Forelimb muscle (tissue), 1 donor: ENCODE measurements around the gene CRTC1. TPM values are rescaled to one million over a fixed set of nuclear protein-coding genes. Genes with fewer than 3 reads are reported as not detected.
A peak's percentile ranks its signal among the peaks of the same experiment; 100 is the strongest.
"Not testable (repeated sequence)": the region's sequence is repeated elsewhere in the genome, so short reads cannot be mapped to it uniquely, and the experiment has no call there.

Experiments used
- DNase-seq: peaks from one replicate; pipeline ENCODE4 v3.0.0-alpha.2; 2013; ENCODE audit warnings: low read depth
- polyA plus RNA-seq: library from polyadenylated mRNA; unstranded; fragments of 120-200 nt; gene quantifications from one replicate; pipeline ENCODE4 v1.2.1, GENCODE V29; 2013; ENCODE audit not compliant: insufficient read length

CRTC1 gene
- polyA plus RNA-seq, 1 donor: 15.2 TPM

- no peak for DNase-seq
These were observed 115.2 kb downstream of the CRTC1 start for GRCh38 chr19:18798384-18799352.

GRCh38 chr19:18799389-18799970, 116.0 kb downstream of the CRTC1 start:
- no peak for DNase-seq

GRCh38 chr19:18800079-18800478, 116.6 kb downstream of the CRTC1 start:
- no peak for DNase-seq

- no peak for DNase-seq
These were observed 117.2 kb downstream of the CRTC1 start for GRCh38 chr19:18800636-18801035.

GRCh38 chr19:18802354-18802753, 118.9 kb downstream of the CRTC1 start:
- DNase-seq: no peak

GRCh38 chr19:18803550-18804138, 120.2 kb downstream of the CRTC1 start:
- DNase-seq: no peak

GRCh38 chr19:18804139-18804601, 120.7 kb downstream of the CRTC1 start:
- no peak for DNase-seq

- DNase-seq: no peak
These were observed 121.2 kb downstream of the CRTC1 start for GRCh38 chr19:18804643-18805042.

- no peak for DNase-seq
These were observed 124.4 kb downstream of the CRTC1 start for GRCh38 chr19:18807861-18808331.

GRCh38 chr19:18809149-18809868, 125.8 kb downstream of the CRTC1 start:
- DNase-seq: no peak

- DNase-seq: not testable (repeated sequence)
These were observed 128.2 kb downstream of the CRTC1 start for GRCh38 chr19:18811638-18812037.

- DNase-seq: no peak
These were observed 130.6 kb downstream of the CRTC1 start for GRCh38 chr19:18814063-18814462.

- DNase-seq: no peak
These were observed 132.2 kb downstream of the CRTC1 start for GRCh38 chr19:18815673-18816072.

GRCh38 chr19:18816645-18817044, 133.2 kb downstream of the CRTC1 start:
- DNase-seq: not testable (repeated sequence)

GRCh38 chr19:18817574-18817973, 134.1 kb downstream of the CRTC1 start:
- no peak for DNase-seq

GRCh38 chr19:18828786-18829185, 145.3 kb downstream of the CRTC1 start:
- no peak for DNase-seq

- DNase-seq: no peak
These were observed 147.0 kb downstream of the CRTC1 start for GRCh38 chr19:18830488-18830887.

- peak; percentile 88 for DNase-seq
These were observed 148.2 kb downstream of the CRTC1 start, which contains the start of gene UPF1 for GRCh38 chr19:18831524-18832305. Gene UPF1 (plus strand): TSS chr19:18831959. CDS start chr19:18832210, 251 bp downstream.
